Activated B cell treated with CpG ODN at 0.5 μM for 24 hours (primary cell): ENCODE results near the gene PSMD14. TPM values are rescaled to one million over a fixed set of nuclear protein-coding genes. Genes with fewer than 3 reads are reported as not detected.
A peak's percentile ranks its signal among the peaks of the same experiment; 100 is the strongest.
"Not testable (repeated sequence)": the region's sequence is repeated elsewhere in the genome, so short reads cannot be mapped to it uniquely, and the experiment has no call there.

ENCODE experiments used
- ATAC-seq: fragments of 200-7000 bp; cut with Tn5 transposase; one replicate; pipeline ENCODE4 v1.10.0; 2021; ENCODE audit warnings: low read depth, mild to moderate bottlenecking, moderate library complexity
- CTCF ChIA-PET: fragments of 350-600 bp; sonication (Branson Sonifier 250); formaldehyde crosslinking; loops from one replicate; lab custom pipeline; 2021; ENCODE audit warnings: antibody characterized with exemption; lab: Charles Lee
- POLR2A ChIA-PET: fragments of 350-600 bp; sonication (Branson Sonifier 250); formaldehyde crosslinking; loops from one replicate; lab custom pipeline; 2021; ENCODE audit warnings: antibody characterized with exemption; lab: Charles Lee
- DNase-seq: peaks from one replicate; pipeline ENCODE4 v3.0.0; 2022
- H3K27ac Mint-ChIP-seq: one replicate; pipeline ENCODE4 v1.8.0; 2020; ENCODE audit warnings: mixed read lengths
- H3K27me3 Mint-ChIP-seq: one replicate; pipeline ENCODE4 v1.8.0; 2021; ENCODE audit warnings: mixed read lengths
- H3K36me3 Mint-ChIP-seq: one replicate; pipeline ENCODE4 v1.8.0; 2021; ENCODE audit warnings: low read depth, mixed read lengths
- H3K4me1 Mint-ChIP-seq: one replicate; pipeline ENCODE4 v1.8.0; 2021; ENCODE audit warnings: mixed read lengths
- H3K4me3 Mint-ChIP-seq: one replicate; pipeline ENCODE4 v1.8.0; 2020; ENCODE audit warnings: mild to moderate bottlenecking, mixed read lengths
- H3K9me3 Mint-ChIP-seq: one replicate; pipeline ENCODE4 v1.8.0; 2020; ENCODE audit warnings: mixed read lengths
- intact Hi-C: fragments of 100-400 bp; cut with micrococcal nuclease; formaldehyde crosslinking; loops from one replicate; pipeline ENCODE4 v1.15.1; 2024
- total RNA-seq: library from RNA; stranded (reverse); gene quantifications from 2 replicates; pipeline ENCODE4 v1.2.3, GENCODE V29; 2022
- TF ChIP-seq, protein P1 (sequence below): fragments of 200-600 bp; IDR thresholded peaks from one replicate; pipeline ENCODE4 v1.8.0; 2022; ENCODE audit warnings: antibody characterized with exemption, mild to moderate bottlenecking

PSMD14 gene
- 55.0 and 55.1 TPM in 2 replicates for total RNA-seq

DNA sequence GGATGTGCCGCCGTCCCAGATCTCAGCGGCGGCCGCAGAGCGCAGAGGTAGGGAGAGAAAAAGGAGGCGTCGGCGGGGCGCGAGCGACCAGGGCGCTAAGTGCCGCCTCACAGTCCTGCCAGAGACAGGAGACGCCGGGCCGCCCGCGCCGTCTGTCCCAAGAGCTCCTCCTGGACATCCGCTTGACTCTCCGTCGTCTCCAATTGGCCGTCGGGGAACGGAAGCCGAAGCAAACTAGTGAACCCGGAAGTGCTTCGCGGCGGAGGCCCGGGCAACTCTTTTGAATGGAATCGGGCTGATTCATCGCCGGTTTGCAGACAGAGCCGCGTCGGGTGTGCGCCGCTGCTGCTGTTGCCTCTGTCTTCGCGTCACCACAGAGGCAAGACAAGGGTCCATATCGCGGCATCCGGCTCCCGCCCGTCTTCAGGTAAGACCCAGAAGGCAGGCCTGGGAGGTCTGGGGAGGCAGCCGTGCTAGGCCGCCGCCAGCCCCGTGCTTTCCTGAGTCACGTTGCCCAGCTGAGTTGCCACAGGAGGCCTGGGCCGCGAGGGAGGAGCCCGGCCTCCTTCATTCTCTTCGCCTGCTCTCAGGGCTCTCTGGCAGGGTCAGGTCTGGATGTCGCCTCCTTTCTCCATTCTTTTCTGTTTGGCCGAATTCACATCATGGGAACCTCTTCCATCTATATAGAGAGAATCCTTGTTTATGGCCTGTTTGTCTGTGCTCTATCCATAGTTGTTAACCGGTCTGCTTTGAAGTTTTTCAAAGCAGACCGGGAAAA, at the start of gene PSMD14:
PSMD14 (plus strand) TSS at position 248 of the 778 bp plus-strand sequence. CDS start 10,401 bp downstream, outside the sequence.
- Mint-ChIP-seq H3K4me1 (peaks cover 33% of the 10 kb centered on the region), H3K27me3 (no peaks in the 10 kb centered on the region), H3K36me3 (peaks cover 15% of the 10 kb centered on the region), H3K4me3 (peak within 1 kb of the TSS; percentile 99), H3K27ac (peak within 1 kb of the TSS; percentile 97), H3K9me3 (peaks cover 4% of the 10 kb centered on the region)
- TF ChIP-seq, protein P1, sequence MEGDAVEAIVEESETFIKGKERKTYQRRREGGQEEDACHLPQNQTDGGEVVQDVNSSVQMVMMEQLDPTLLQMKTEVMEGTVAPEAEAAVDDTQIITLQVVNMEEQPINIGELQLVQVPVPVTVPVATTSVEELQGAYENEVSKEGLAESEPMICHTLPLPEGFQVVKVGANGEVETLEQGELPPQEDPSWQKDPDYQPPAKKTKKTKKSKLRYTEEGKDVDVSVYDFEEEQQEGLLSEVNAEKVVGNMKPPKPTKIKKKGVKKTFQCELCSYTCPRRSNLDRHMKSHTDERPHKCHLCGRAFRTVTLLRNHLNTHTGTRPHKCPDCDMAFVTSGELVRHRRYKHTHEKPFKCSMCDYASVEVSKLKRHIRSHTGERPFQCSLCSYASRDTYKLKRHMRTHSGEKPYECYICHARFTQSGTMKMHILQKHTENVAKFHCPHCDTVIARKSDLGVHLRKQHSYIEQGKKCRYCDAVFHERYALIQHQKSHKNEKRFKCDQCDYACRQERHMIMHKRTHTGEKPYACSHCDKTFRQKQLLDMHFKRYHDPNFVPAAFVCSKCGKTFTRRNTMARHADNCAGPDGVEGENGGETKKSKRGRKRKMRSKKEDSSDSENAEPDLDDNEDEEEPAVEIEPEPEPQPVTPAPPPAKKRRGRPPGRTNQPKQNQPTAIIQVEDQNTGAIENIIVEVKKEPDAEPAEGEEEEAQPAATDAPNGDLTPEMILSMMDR: no peak
- intact Hi-C loops: loop anchor here (1.0 to 10.0 kb wide), 5 partner anchors 64 to 1596 kb away; partner anchors contain the start of genes GCA, LY75, MARCHF7 and TANK
- peak; percentile 92 for ATAC-seq
- POLR2A ChIA-PET: interaction anchor here (0.6 to 2.1 kb wide), 11 partner anchors 21 to 1035 kb away, joined by 3 to 9 read pairs (median 4); partner anchors contain the start of gene GCA
- CTCF ChIA-PET: interaction anchor here (1.9 kb wide), 1 partner anchor 33 kb away, joined by 6 read pairs; no protein-coding TSS in a partner anchor
- DNase-seq: peak; percentile 80

DNA sequence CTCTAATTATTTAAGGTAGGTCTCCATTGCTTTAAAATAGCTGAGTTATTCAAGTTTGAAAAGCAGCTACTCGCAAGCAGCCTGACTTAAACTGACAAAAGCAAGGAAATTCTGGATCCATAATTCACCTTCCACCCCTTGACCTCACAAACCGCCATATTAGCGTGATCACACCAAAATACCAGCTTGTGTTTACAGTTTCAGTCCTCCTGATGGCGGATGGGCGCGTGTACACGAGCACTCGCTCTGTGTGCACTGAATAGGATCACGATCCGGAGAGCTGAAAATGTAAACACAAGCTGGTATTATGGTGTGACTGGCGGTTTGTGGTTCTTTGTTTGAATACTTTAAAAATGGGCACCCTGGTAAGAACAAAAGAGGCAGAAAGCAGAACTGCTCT, 42.4 kb upstream of the PSMD14 start:
- Mint-ChIP-seq H3K27me3 (peaks cover 2% of the 10 kb centered on the region), H3K36me3 (no peaks in the 10 kb centered on the region), H3K4me3 (no peak overlapping the region), H3K4me1 (no peaks in the 10 kb centered on the region), H3K9me3 (no peaks in the 10 kb centered on the region), H3K27ac (no peak overlapping the region)
- TF ChIP-seq, protein P1: no peak
- POLR2A ChIA-PET: interaction anchor here (0.6 kb wide), 1 partner anchor 1651 kb away, joined by 3 read pairs; no protein-coding TSS in a partner anchor
- CTCF ChIA-PET: interaction anchor here (1.5 kb wide), 1 partner anchor 43 kb away, joined by 5 read pairs; no protein-coding TSS in a partner anchor
- intact Hi-C loops: no loop called here
- ATAC-seq (no peak), DNase-seq (no peak)

DNA sequence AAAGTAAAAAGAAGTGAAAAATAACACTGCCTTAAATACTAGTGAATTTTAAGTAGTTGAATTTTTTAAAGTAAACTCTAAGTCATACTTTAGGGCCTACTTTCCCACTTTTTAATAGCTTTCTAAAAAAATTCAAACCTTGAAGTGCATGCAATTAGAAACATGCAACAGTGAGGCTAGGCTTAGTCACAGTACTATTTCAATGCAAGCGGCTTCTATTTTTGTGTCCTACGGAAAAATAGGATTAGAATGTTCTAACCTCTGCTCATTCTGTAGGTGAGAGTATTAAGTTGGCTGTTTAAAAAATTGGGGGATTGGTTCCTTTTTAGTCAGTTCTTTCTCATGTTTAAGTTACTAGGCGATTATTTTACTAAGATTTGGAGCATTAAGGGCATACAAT, 39.1 kb upstream of the PSMD14 start:
- H3K4me1 Mint-ChIP-seq: no peaks in the 10 kb centered on the region
- no peaks in the 10 kb centered on the region for H3K9me3 Mint-ChIP-seq
- H3K36me3 Mint-ChIP-seq: no peaks in the 10 kb centered on the region
- ATAC-seq (no peak), DNase-seq (no peak)
- H3K27me3 Mint-ChIP-seq: peaks cover 2% of the 10 kb centered on the region
- POLR2A ChIA-PET: no interaction called here
- CTCF ChIA-PET: interaction anchor here (2.0 kb wide), 1 partner anchor 46 kb away, joined by 9 read pairs; no protein-coding TSS in a partner anchor
- intact Hi-C loops: no loop called here
- TF ChIP-seq, protein P1: no peak
- no peak overlapping the region for H3K4me3 Mint-ChIP-seq
- H3K27ac Mint-ChIP-seq: no peak overlapping the region

DNA sequence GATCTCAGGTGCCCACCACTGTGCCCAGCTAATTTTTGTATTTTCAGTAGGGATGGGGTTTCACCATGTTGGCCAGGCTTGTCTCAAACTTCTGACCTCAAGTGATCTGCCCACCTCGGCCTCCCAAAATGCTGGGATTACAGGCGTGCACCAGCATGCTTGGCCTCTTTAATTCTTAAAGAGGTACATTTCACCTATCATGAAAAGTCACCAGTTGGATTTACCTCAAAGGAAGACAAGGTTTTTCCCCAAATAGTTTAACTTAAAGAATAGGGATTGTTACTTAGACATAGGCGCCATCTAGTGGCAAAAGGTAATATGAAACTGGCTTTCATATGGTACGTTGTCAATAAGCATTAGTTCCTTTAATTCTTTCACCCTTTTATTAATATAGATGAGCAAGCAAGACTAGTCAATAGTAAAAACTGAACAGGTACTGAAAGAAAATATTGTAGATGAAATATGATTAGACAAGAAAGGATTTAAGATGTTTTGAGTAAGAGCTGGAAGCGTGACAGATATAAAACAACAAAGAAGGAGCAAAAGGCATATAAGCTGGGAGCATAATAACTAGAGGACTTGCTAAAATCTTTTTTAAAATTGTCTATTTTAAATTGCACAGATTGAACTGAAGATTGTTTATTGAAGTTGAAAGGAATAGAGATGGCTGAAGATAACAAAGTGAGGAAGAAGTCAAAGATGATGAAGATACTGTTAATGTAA, 35.0 kb upstream of the PSMD14 start:
- H3K4me1 Mint-ChIP-seq: no peaks in the 10 kb centered on the region
- DNase-seq (no peak), ATAC-seq (peak; percentile 18)
- CTCF ChIA-PET: interaction anchor here (1.0 to 4.3 kb wide), 8 partner anchors 22 to 279 kb away, joined by 3 to 30 read pairs (median 6); no protein-coding TSS in a partner anchor
- H3K27ac Mint-ChIP-seq: no peak overlapping the region
- POLR2A ChIA-PET: no interaction called here
- no peaks in the 10 kb centered on the region for H3K9me3 Mint-ChIP-seq
- TF ChIP-seq, protein P1: no peak
- H3K27me3 Mint-ChIP-seq: no peaks in the 10 kb centered on the region
- no peak overlapping the region for H3K4me3 Mint-ChIP-seq
- intact Hi-C loops: loop anchor here (1.0 to 10.0 kb wide), 10 partner anchors 30 to 1021 kb away; no protein-coding TSS in a partner anchor
- no peaks in the 10 kb centered on the region for H3K36me3 Mint-ChIP-seq

DNA sequence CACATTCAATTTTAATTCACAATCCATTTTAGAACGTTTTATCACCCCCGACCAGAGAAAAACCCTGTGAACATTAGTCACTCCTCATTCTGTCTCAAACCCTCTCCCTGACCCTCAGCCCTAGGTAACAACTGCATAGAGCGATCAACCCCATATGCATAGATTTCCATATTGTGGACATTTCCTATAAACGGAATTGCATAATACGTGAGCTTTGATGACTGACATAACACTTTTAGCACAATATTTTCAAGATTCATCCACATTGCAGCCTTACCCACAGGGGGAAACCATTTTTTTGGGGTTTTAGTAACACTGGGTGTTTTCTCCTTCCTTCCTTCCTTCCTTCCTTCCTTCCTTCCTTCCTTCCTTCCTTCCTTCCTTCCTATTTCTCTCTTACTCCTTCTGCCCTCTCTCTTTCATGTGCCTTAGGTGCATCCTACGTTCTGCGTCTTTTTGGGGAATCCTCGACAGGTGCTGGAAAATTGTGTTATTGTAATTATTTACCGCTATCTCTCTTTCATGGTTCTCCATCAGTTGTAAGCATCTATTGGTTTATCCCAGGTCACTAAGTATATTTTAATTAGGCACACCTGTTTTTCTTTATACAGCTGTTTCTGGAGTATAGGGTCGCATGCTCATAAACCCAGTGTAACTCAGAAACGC, 29.5 kb upstream of the PSMD14 start:
- H3K36me3 Mint-ChIP-seq, H3K27me3 Mint-ChIP-seq, ATAC-seq, H3K27ac Mint-ChIP-seq, H3K9me3 Mint-ChIP-seq, DNase-seq, POLR2A ChIA-PET, H3K4me3 Mint-ChIP-seq, CTCF ChIA-PET, H3K4me1 Mint-ChIP-seq: not testable (repeated sequence)
- intact Hi-C loops: loop anchor here (10.0 kb wide), 1 partner anchor 666 kb away; no protein-coding TSS in a partner anchor

DNA sequence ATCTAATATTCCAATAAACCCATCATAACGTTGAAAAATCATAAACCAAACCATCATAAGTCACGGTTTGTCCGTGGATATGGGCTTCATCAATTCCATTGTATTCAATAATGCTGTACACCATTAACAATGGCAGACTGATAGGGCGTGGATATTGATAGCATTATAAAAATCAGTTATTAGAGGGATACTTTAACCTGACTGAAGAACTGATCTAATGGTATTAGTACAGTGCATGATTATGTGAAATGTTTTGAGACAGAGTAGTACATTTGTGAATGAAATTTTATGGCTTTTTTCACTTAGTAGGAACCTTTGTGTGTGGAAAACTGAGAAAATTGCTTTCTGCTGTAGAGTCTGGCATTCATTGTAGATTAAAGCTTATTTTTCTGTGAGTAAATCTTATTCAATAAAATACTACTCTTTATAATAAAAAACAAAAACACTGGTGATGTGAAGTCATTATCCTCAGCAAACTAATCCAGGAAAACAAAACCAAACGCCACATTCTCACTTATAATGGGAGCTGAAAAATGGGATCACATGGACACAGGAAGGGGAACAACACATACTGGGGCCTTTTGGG, 28.9 kb upstream of the PSMD14 start:
- H3K9me3 Mint-ChIP-seq, H3K4me3 Mint-ChIP-seq, DNase-seq, POLR2A ChIA-PET, CTCF ChIA-PET, ATAC-seq, H3K27me3 Mint-ChIP-seq, H3K27ac Mint-ChIP-seq, H3K4me1 Mint-ChIP-seq, H3K36me3 Mint-ChIP-seq: not testable (repeated sequence)
- intact Hi-C loops: loop anchor here (10.0 kb wide), 1 partner anchor 665 kb away; no protein-coding TSS in a partner anchor

DNA sequence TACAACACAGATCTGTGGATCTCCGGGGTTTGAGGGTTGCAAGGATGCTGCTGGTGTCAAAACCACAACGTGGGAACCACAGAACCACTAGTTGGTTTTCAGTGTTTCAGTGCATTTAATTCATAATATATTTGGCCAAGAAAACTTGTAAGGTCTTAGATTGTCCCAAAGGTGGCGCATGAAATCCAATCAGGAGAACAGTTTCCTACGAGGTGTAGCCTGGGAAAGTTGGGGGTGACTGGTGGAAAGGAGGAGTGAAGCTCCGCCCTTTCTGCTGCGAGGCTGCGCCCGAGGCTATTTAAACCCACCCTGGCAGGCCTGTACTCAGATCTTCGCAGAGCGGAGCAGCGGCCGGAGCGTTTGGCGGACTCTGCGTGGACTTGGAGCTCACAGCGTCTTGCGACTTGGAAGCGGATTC, 27.3 kb upstream of the PSMD14 start:
- POLR2A ChIA-PET, H3K9me3 Mint-ChIP-seq, H3K27ac Mint-ChIP-seq, H3K27me3 Mint-ChIP-seq, intact Hi-C loops, H3K4me3 Mint-ChIP-seq, CTCF ChIA-PET, H3K4me1 Mint-ChIP-seq, ATAC-seq, H3K36me3 Mint-ChIP-seq, DNase-seq: not testable (repeated sequence)
